Right lobe of liver (tissue), 6 donors: ENCODE results near the gene GNG12. TPM values are rescaled to one million over a fixed set of nuclear protein-coding genes. Genes with fewer than 3 reads are reported as not detected.
"Not testable (repeated sequence)": the region's sequence is repeated elsewhere in the genome, so short reads cannot be mapped to it uniquely, and the experiment has no call there.

ENCODE experiments used
- ATAC-seq, 4 donors: fragments of 200-7000 bp; cut with Tn5 transposase; one replicate each; pipeline ENCODE4 v1.9.1; 2020; ENCODE audit warnings: mild to moderate bottlenecking in 4 of 4, moderate library complexity in 4 of 4
- DNase-seq, 3 donors: peaks; one replicate each; pipeline ENCODE4 v3.0.0-alpha.2; 2020
- H3K27ac ChIP-seq, 3 donors: fragments of 200-600 bp; one replicate each; pipeline ENCODE4 v1.8.0; 2022
- H3K27me3 ChIP-seq, 2 donors: fragments of 200-600 bp; one replicate each; pipeline ENCODE4 v1.8.0; 2022
- H3K36me3 ChIP-seq, 4 donors: fragments of 200-600 bp; sonication (generic) in 1 of 4; one replicate each; pipeline versions ENCODE4 v1.5.1 to v1.8.0; 2017 to 2022; ENCODE audit warnings: control low read depth in 1 of 4
- H3K4me1 ChIP-seq, 4 donors: fragments of 200-600 bp; sonication (generic) in 1 of 4; one replicate each; pipeline versions ENCODE4 v1.5.1 to v1.8.0; 2017 to 2022; ENCODE audit warnings: control low read depth in 1 of 4
- H3K4me3 ChIP-seq, 3 donors: fragments of 200-600 bp; one replicate each; pipeline ENCODE4 v1.8.0; 2022
- H3K9me3 ChIP-seq, 4 donors: fragments of 200-600 bp; sonication (generic) in 1 of 4; one replicate each; pipeline versions ENCODE4 v1.5.1 to v1.8.0; 2017 to 2022; ENCODE audit warnings: control low read depth in 1 of 4
- POLR2A ChIP-seq: fragments of 450-650 bp; IDR thresholded peaks from one replicate; pipeline ENCODE4 v1.6.1; 2017; ENCODE audit warnings: antibody characterized with exemption, mild to moderate bottlenecking
- WGBS: methylation state at CpG from one replicate; pipeline ENCODE4 v1.1.6; 2018; ENCODE audit warnings: low coverage, low lambda C conversion rate; ENCODE audit not compliant: insufficient coverage; ENCODE audit errors: missing lambda C conversion rate; 5-methylcytosine and 5-hydroxymethylcytosine counted together
- intact Hi-C, 2 donors: fragments of 100-400 bp; cut with DNase I; formaldehyde crosslinking; loops; one replicate each; pipeline versions ENCODE4 v1.11.2 to v1.14.1; 2022
- small RNA-seq, 2 experiments: library from RNA; depleted of rRNA; stranded (forward); fragments of <200 nt; gene quantifications; one replicate each; pipeline ENCODE3, GENCODE V24; 2016
- total RNA-seq, 6 experiments: library from RNA; depleted of rRNA in 2 of 6; stranded (reverse); fragments of >200 nt in 2 of 6; fragmentation: NEBNext Ultra II Directional in 3 of 6; extraction: Animal tissue kit (Norgen Biotek cat#: 25700) in 3 of 6; gene quantifications; one replicate each; pipeline versions ENCODE4 v1.1.0 to v1.2.4, GENCODE V29; 2016 to 2023
- TF ChIP-seq, protein P1 (sequence below), 4 donors: fragments of 200-600 bp in 3 of 4; fragments of 450-650 bp in 1 of 4; IDR thresholded peaks; one replicate each; pipeline versions ENCODE4 v1.5.1 to v1.8.0; 2016 to 2022; ENCODE audit warnings: antibody characterized with exemption in 4 of 4, mild to moderate bottlenecking in 2 of 4
- donor health status: DM: no; HTN: yes; CAD: no.
- donor health status: DM: no; HTN: no; CAD: no.
- donor health status: DM: no; HTN: no; CAD: no.
- donor health status: DM: no; HTN: yes; CAD: no.
- donor health status: DM: no; HTN: yes; CAD: no.

Gene GNG12
- total RNA-seq, 6 experiments from 2014 or later, result 18.8 to 52.7 (median 33.9) TPM

GRCh38 chr1:67659229-67659628, 174.0 kb downstream of the GNG12 start:
- no peak for DNase-seq
- H3K27ac ChIP-seq, result no peak overlapping the region
- no peak overlapping the region for H3K4me3 ChIP-seq
- H3K27me3 ChIP-seq, result no peaks in the 10 kb centered on the region
- H3K9me3 ChIP-seq, result no peaks in the 10 kb centered on the region
- H3K4me1 ChIP-seq, result no peaks in the 10 kb centered on the region
- intact Hi-C loops, result no loop called here
- TF ChIP-seq POLR2A, result no peak
- TF ChIP-seq, protein P1, sequence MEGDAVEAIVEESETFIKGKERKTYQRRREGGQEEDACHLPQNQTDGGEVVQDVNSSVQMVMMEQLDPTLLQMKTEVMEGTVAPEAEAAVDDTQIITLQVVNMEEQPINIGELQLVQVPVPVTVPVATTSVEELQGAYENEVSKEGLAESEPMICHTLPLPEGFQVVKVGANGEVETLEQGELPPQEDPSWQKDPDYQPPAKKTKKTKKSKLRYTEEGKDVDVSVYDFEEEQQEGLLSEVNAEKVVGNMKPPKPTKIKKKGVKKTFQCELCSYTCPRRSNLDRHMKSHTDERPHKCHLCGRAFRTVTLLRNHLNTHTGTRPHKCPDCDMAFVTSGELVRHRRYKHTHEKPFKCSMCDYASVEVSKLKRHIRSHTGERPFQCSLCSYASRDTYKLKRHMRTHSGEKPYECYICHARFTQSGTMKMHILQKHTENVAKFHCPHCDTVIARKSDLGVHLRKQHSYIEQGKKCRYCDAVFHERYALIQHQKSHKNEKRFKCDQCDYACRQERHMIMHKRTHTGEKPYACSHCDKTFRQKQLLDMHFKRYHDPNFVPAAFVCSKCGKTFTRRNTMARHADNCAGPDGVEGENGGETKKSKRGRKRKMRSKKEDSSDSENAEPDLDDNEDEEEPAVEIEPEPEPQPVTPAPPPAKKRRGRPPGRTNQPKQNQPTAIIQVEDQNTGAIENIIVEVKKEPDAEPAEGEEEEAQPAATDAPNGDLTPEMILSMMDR (IDR thresholded peaks at IDR 0.05), result no peak
- H3K36me3 ChIP-seq, result no peaks in the 10 kb centered on the region
- WGBS, result 61% methylated on average over 2 of the region's 2 CpGs
- peak in 1 of 4 donors; percentile 40 for ATAC-seq

DNA sequence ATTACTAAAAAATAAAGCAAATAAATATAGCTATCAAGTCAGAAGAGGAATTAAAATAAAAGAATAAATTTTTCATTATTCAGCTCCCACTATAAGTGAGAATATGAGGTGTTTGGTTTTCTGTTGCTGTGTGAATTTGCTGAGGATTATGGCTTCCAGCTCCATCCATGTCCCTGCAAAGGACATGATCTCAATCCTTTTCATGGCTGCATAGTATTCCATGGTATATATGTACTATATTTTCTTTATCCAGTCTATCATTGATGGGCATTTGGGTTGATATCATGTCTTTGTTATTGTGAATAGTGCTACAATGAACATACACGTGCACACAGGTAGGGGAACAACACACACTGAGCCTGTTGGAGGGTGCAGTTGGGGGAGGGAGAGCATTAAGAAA, 176.1 kb downstream of the GNG12 start:
- ATAC-seq, H3K4me1 ChIP-seq, intact Hi-C loops, H3K27me3 ChIP-seq, H3K27ac ChIP-seq, DNase-seq, H3K9me3 ChIP-seq, H3K36me3 ChIP-seq, H3K4me3 ChIP-seq: not testable (repeated sequence)
- 93% methylated on average over 1 of the region's 1 CpG for WGBS

GRCh38 chr1:67655581-67655980, 177.7 kb downstream of the GNG12 start:
- ATAC-seq (no peak), DNase-seq (no peak)

DNA sequence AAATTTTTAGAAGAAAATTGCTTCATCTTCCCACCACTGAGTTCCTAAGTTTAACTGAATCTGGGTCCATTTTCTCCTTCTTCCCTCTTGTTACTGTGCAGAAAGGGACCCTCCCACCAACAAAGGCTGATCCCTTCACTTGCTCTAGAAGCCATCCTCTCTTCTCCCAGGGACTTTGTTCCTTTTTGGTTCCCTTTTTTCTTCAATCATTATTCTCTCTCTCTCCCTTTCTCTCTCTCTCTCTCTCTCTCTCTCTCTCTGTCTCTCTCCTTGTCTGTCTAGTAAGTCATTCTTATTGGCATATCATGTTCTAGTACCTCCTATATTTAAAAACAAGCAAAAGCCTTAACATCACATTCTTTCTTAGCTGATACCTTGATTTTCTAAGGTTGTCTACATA, 180.0 kb downstream of the GNG12 start:
- no peak overlapping the region for H3K4me3 ChIP-seq
- ATAC-seq (no peak), DNase-seq (no peak)
- no peaks in the 10 kb centered on the region for H3K27me3 ChIP-seq
- no peaks in the 10 kb centered on the region for H3K9me3 ChIP-seq
- TF ChIP-seq, protein P1 (IDR thresholded peaks at IDR 0.05), result no peak
- TF ChIP-seq POLR2A, result no peak
- no peaks in the 10 kb centered on the region for H3K36me3 ChIP-seq
- intact Hi-C loops, result no loop called here
- no peak overlapping the region for H3K27ac ChIP-seq
- peaks cover 0 to 1% (median 0%) of the 10 kb centered on the region in 4 donors for H3K4me1 ChIP-seq

More at GRCh38 chr1:67655581-67655980, 177.7 kb downstream of the GNG12 start:
- H3K27me3 ChIP-seq, result no peaks in the 10 kb centered on the region
- WGBS, result 82% methylated on average over 2 of the region's 2 CpGs
- H3K36me3 ChIP-seq, result no peaks in the 10 kb centered on the region
- no peak overlapping the region for H3K27ac ChIP-seq
- H3K4me1 ChIP-seq, result no peaks in the 10 kb centered on the region
- intact Hi-C loops, result no loop called here
- no peak overlapping the region for H3K4me3 ChIP-seq
- TF ChIP-seq POLR2A, result no peak
- TF ChIP-seq, protein P1 (IDR thresholded peaks at IDR 0.05), result no peak
- no peaks in the 10 kb centered on the region for H3K9me3 ChIP-seq

DNA sequence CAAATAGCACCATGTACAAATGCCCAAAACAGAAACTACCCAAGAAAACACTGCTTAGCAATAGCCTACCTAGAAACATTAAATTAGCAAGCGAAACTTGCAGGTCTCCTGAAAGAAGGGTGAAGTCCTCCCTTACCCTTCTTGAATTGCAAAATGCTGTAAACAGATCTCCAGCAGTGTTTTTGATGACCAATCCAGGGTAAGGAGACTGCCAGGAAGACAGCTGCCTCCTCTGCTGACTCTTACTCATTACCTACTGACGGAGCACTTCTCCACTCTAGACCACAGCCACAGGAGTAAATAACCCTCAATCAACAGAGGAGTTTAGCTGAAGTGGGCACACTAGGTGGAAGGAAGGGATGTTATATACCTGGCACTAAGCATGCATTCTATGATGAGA, 180.5 kb downstream of the GNG12 start:
- H3K36me3 ChIP-seq, result no peaks in the 10 kb centered on the region
- 77% methylated on average over 2 of the region's 2 CpGs for WGBS
- H3K27me3 ChIP-seq, result no peaks in the 10 kb centered on the region
- peak in 2 of 4 donors; percentile 28 to 43 for ATAC-seq
- no peak overlapping the region for H3K4me3 ChIP-seq
- no peak overlapping the region for H3K27ac ChIP-seq
- no peak for DNase-seq
- H3K9me3 ChIP-seq, result no peaks in the 10 kb centered on the region
- no peak for TF ChIP-seq POLR2A
- TF ChIP-seq, protein P1 (IDR thresholded peaks at IDR 0.05), result no peak
- intact Hi-C loops, result no loop called here
- H3K4me1 ChIP-seq, result peaks cover 0 to 7% (median 1%) of the 10 kb centered on the region in 4 donors

Small RNAs within 50 kb of the gene (small RNA-seq; reads per million reads assigned to genes)
- gene RN7SL392P (0 reads per million in 2 experiments), gene RNU7-80P (0 reads per million in 2 experiments)

Other genes starting within 250 kb of the GNG12 start
- 10 to 100 TPM; 14.1 to 66.4 (median 43.6) TPM for gene GADD45A, start 148.3 kb downstream of the GNG12 start, total RNA-seq
- 1 to 10 TPM in 4 of 6 experiments, under 1 TPM in 2; 0.62 to 6.4 (median 1.9) TPM for gene DIRAS3, start 217.2 kb upstream of the GNG12 start, total RNA-seq